DOHH2 (cell line): ENCODE measurements around the gene PHACTR1.

ENCODE experiments used
- H3F3A ChIP-seq: fragments of 200-600 bp; sonication (generic), shearing (Covaris generic); 2 replicates; pipeline ENCODE4 v1.6.0; 2016; ENCODE audit warnings: antibody characterized with exemption, mild to moderate bottlenecking; ENCODE audit not compliant: control insufficient read depth, insufficient read depth
- H3K27ac ChIP-seq: fragments of 200-600 bp; sonication (generic); 2 replicates; pipeline ENCODE4 v1.5.1; 2014; ENCODE audit warnings: low read depth, mild to moderate bottlenecking, low read length, moderate library complexity
- H3K27me3 ChIP-seq: fragments of 200-600 bp; sonication (generic); 2 replicates; pipeline ENCODE4 v1.6.1; 2014; ENCODE audit warnings: mild to moderate bottlenecking, low read length, mixed read lengths; ENCODE audit not compliant: control insufficient read depth
- H3K36me3 ChIP-seq: fragments of 200-600 bp; sonication (generic); 2 replicates; pipeline ENCODE4 v1.6.1; 2014; ENCODE audit warnings: mild to moderate bottlenecking, low read length, moderate library complexity, mixed read lengths; ENCODE audit not compliant: control insufficient read depth
- H3K4me1 ChIP-seq: fragments of 200-600 bp; sonication (generic); 2 replicates; pipeline ENCODE4 v1.6.1; 2014; ENCODE audit warnings: mild to moderate bottlenecking, low read length, mixed read lengths; ENCODE audit not compliant: control insufficient read depth
- H3K4me2 ChIP-seq: fragments of 200-600 bp; sonication (generic); 2 replicates; pipeline ENCODE4 v1.6.0; 2014; ENCODE audit warnings: mild to moderate bottlenecking, low read length, moderate library complexity
- H3K4me3 ChIP-seq: fragments of 200-600 bp; sonication (generic); 2 replicates; pipeline ENCODE4 v1.5.1; 2014; ENCODE audit warnings: mild to moderate bottlenecking, low read length, mixed read lengths
- H3K79me2 ChIP-seq: fragments of 200-600 bp; sonication (generic); 2 replicates; pipeline ENCODE4 v1.6.1; 2014; ENCODE audit warnings: mild to moderate bottlenecking, low read length, mixed read lengths; ENCODE audit not compliant: control insufficient read depth
- H3K9me2 ChIP-seq: fragments of 200-600 bp; sonication (generic); replicated peaks from 2 replicates; pipeline ENCODE4 v1.6.1; 2014; ENCODE audit warnings: mild to moderate bottlenecking, low read length, mixed read lengths; ENCODE audit not compliant: control insufficient read depth
- H3K9me3 ChIP-seq: fragments of 200-600 bp; sonication (generic); 2 replicates; pipeline ENCODE4 v1.6.1; 2014; ENCODE audit warnings: antibody characterized with exemption, low read length, mixed read lengths; ENCODE audit not compliant: control insufficient read depth, insufficient read depth
- H4K20me1 ChIP-seq: fragments of 200-600 bp; sonication (generic); 2 replicates; pipeline ENCODE4 v1.6.0; 2014; ENCODE audit warnings: low read depth, mild to moderate bottlenecking, antibody characterized with exemption, low read length, moderate library complexity; ENCODE audit not compliant: control insufficient read depth, insufficient read depth
- EZH2phosphoT487 ChIP-seq: fragments of 200-600 bp; sonication (generic); IDR thresholded peaks from 2 replicates; pipeline ENCODE4 v1.6.1; 2017; ENCODE audit warnings: borderline replicate concordance, mild to moderate bottlenecking, antibody characterized with exemption, low read length, moderate library complexity, mixed read lengths
- TF ChIP-seq, protein P1 (sequence below): fragments of 200-600 bp; sonication (generic); IDR thresholded peaks from one replicate; pipeline ENCODE4 v1.5.1; 2014; ENCODE audit warnings: antibody characterized with exemption, mild to moderate bottlenecking, low read depth, low read length; ENCODE audit not compliant: poor library complexity, severe bottlenecking

PHACTR1 gene

DNA sequence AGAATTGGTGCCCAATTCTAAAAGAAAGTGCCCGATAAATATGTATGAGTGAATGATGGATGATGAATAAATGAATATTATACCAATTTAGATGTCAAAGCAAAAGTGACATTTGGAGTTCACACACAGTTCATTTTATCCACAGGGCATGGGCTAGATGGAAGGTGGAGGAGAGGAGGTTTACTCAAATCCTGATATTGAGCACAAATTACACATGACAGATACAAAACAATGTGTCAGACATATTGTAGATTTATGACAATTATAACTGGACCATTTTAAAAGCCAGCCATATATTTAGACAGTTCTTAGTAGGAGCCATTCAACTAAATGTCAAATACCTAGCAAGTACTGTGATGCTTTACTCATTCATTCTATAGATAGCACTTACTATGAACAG is 23.4 kb upstream of the PHACTR1 start:
- H3K36me3 ChIP-seq = no peaks in the 10 kb centered on the region
- no peak overlapping the region for H3K4me3 ChIP-seq
- no peak overlapping the region for H3K4me2 ChIP-seq
- H3K9me3 ChIP-seq = no peaks in the 10 kb centered on the region
- no peaks in the 10 kb centered on the region for H3K4me1 ChIP-seq
- TF ChIP-seq EZH2phosphoT487 = no peak
- TF ChIP-seq, protein P1, sequence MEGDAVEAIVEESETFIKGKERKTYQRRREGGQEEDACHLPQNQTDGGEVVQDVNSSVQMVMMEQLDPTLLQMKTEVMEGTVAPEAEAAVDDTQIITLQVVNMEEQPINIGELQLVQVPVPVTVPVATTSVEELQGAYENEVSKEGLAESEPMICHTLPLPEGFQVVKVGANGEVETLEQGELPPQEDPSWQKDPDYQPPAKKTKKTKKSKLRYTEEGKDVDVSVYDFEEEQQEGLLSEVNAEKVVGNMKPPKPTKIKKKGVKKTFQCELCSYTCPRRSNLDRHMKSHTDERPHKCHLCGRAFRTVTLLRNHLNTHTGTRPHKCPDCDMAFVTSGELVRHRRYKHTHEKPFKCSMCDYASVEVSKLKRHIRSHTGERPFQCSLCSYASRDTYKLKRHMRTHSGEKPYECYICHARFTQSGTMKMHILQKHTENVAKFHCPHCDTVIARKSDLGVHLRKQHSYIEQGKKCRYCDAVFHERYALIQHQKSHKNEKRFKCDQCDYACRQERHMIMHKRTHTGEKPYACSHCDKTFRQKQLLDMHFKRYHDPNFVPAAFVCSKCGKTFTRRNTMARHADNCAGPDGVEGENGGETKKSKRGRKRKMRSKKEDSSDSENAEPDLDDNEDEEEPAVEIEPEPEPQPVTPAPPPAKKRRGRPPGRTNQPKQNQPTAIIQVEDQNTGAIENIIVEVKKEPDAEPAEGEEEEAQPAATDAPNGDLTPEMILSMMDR = no peak
- H3F3A ChIP-seq = no peaks in the 10 kb centered on the region
- 0 out of 2 replicates have a peak, but pooled peaks cover 3% of the 10 kb centered on the region for H3K27me3 ChIP-seq
- no peaks in the 10 kb centered on the region for H3K79me2 ChIP-seq
- H4K20me1 ChIP-seq = no peaks in the 10 kb centered on the region
- H3K9me2 ChIP-seq = no peaks in the 10 kb centered on the region
- H3K27ac ChIP-seq = no peak overlapping the region

DNA sequence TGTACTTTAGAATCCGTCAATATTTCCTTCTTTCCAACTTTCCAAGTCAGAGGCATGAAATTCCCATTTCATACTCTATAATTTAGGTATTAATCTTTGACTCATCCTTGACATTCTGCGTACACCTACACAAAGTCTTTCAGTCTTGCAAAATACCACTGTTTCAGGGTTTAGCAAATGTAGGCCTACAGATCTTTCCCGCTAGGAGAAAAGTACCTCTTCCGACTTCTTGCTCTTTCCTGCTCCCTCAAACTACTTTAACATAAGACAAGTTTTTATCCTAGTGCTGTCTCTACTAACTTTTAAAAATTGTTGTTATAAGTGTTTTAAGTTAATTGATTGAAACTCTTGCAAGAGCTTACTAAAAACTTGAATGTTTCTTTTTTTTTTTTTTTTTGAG is 18.3 kb upstream of the PHACTR1 start:
- no peaks in the 10 kb centered on the region for H3K4me1 ChIP-seq
- no peaks in the 10 kb centered on the region for H3K36me3 ChIP-seq
- no peak overlapping the region for H3K27ac ChIP-seq
- H3K9me2 ChIP-seq = no peaks in the 10 kb centered on the region
- H3F3A ChIP-seq = no peaks in the 10 kb centered on the region
- no peaks in the 10 kb centered on the region for H3K79me2 ChIP-seq
- H3K9me3 ChIP-seq = no peaks in the 10 kb centered on the region
- TF ChIP-seq EZH2phosphoT487 = no peak
- H4K20me1 ChIP-seq = no peaks in the 10 kb centered on the region
- H3K4me2 ChIP-seq = no peak overlapping the region
- no peak overlapping the region for H3K4me3 ChIP-seq
- H3K27me3 ChIP-seq = no peaks in the 10 kb centered on the region

DNA sequence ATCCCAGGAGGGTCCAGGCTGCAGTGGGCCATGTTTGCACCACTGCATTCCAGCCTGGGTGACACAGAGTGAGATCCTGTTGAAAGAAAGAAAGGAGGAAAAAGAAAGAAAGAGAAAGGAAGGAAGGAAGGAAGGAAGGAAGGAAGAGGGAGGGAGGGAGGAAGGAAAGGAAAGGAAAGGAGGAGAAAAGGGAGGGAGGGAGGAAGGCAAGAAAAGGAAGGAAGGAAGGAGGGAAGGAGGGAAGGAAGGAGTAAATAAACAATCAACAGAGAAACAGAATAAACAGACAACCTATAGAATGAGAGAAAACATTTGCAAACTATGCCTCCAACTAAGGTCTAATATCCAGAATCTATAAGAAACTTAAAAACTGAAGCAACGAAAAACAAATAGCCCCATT is 11.6 kb upstream of the PHACTR1 start:
- Histone ChIP-seq H3K4me3 (no peak overlapping the region), H4K20me1 (no peaks in the 10 kb centered on the region), H3K27ac (no peak overlapping the region), H3F3A (no peaks in the 10 kb centered on the region), H3K27me3 (no peaks in the 10 kb centered on the region), H3K9me2 (no peaks in the 10 kb centered on the region), H3K36me3 (no peaks in the 10 kb centered on the region), H3K4me1 (no peaks in the 10 kb centered on the region), H3K79me2 (no peaks in the 10 kb centered on the region), H3K9me3 (no peaks in the 10 kb centered on the region), H3K4me2 (no peak overlapping the region)
- no peak for TF ChIP-seq EZH2phosphoT487
- TF ChIP-seq, protein P1 = no peak

DNA sequence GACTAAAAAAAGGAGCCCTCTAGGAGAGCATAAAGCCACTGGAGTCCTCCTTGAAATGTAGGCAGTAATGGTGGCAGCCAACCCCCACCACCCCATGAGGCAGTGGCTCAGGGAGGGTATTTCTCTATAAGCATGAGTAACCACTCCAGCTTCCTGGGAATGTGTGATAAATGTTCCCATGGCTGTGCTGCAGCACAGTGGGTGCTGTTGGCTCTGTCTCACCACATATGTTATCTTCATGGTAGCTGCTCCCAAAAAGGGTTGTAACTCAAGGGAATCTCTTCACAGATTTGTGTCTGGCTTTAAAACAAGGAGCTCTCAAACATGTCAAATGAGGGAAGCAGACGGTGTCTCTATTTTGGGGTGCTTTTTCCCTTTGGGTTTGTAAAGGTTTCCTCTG is 7.5 kb upstream of the PHACTR1 start:
- no peak overlapping the region for H3K4me3 ChIP-seq
- H3K27me3 ChIP-seq = no peaks in the 10 kb centered on the region
- H4K20me1 ChIP-seq = no peaks in the 10 kb centered on the region
- H3K36me3 ChIP-seq = no peaks in the 10 kb centered on the region
- no peaks in the 10 kb centered on the region for H3K79me2 ChIP-seq
- no peaks in the 10 kb centered on the region for H3F3A ChIP-seq
- H3K9me2 ChIP-seq = no peaks in the 10 kb centered on the region
- TF ChIP-seq, protein P1 = no peak
- TF ChIP-seq EZH2phosphoT487 = no peak
- no peak overlapping the region for H3K27ac ChIP-seq
- no peaks in the 10 kb centered on the region for H3K9me3 ChIP-seq
- H3K4me1 ChIP-seq = no peaks in the 10 kb centered on the region
- H3K4me2 ChIP-seq = no peak overlapping the region
